HG03571 (cell line): Measurements from ENCODE around the gene LMBR1L.
A peak's percentile ranks its signal among the peaks of the same experiment; 100 is the strongest.
"Not testable (repeated sequence)": the region's sequence is repeated elsewhere in the genome, so short reads cannot be mapped to it uniquely, and the experiment has no call there.

Source experiments
- ATAC-seq: cut with Tn5 transposase; IDR thresholded peaks from one replicate; pipeline ENCODE4 v1.9.1; 2021; ENCODE audit not compliant: unreplicated experiment

Gene LMBR1L

GRCh38 chr12:49088150-49088931, 22.3 kb downstream of the LMBR1L start:
- peak; percentile 76 for ATAC-seq

- ATAC-seq, result no peak
These were observed 24.5 kb downstream of the LMBR1L start for GRCh38 chr12:49086116-49086515.

DNA sequence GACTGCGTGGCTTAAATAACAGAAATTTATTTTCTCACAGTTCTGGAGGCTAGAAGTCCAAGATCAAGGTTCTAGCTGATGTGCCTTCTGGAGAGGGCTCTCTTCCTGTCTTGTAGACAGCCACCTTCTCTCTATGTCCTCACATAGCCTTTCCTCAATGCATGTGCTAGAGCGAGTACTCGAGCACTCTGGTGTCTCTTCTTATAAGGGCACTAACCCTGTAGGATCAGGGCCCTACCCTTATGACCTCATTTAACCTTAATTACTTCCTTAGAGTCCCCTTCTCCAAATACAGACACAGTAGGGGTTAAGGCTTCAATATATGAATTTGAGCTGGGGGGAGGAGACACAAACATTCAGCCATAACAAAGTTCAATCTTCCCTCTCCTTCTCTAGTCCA, 26.2 kb downstream of the LMBR1L start:
- ATAC-seq, result no peak

DNA sequence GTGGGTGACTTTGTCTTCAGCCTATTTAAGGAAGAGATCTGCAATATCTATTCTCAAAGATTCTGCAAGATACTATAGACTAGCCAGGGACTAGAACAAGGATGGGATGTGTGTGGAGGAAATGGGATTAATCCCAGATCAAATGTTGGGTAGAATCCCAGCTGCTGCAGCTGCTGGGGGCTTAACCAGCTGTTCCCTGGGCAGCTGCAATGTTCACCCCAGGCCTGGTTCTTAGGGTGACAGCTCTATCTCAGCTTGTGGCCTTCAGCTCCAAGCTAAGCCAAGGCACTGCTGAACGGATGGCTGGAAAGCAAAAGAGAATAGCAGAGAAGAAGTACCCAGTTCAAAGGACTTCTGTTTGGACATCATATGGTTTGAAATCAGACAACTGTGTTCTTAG, 30.9 kb downstream of the LMBR1L start:
- no peak for ATAC-seq

DNA sequence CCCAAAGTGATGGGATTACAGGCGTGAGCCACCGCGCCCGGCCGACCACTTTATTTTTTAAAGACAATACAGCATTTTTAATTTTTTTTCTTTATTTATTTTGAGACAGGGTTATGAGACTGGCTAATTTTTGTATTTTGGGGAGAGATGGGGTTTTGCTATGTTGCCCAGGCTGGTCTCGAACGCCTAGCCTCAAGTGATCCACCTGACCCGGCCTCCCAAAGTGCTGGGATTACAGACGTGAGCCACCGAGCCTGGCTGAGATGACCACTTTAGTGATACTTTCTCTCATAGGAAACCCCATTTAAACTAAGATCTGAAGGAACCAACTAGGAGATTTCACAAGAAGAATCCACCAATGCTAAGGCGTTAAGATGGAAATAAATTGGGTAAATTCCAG, 39.7 kb downstream of the LMBR1L start:
- ATAC-seq, result no peak

- peak; percentile 97 for ATAC-seq
These were observed 40.9 kb downstream of the LMBR1L start, which contains the start of gene RHEBL1 for GRCh38 chr12:49069507-49070346. Gene RHEBL1, minus strand, starts transcription at chr12:49069979. Its CDS starts 194 bp downstream, at chr12:49069785.

DNA sequence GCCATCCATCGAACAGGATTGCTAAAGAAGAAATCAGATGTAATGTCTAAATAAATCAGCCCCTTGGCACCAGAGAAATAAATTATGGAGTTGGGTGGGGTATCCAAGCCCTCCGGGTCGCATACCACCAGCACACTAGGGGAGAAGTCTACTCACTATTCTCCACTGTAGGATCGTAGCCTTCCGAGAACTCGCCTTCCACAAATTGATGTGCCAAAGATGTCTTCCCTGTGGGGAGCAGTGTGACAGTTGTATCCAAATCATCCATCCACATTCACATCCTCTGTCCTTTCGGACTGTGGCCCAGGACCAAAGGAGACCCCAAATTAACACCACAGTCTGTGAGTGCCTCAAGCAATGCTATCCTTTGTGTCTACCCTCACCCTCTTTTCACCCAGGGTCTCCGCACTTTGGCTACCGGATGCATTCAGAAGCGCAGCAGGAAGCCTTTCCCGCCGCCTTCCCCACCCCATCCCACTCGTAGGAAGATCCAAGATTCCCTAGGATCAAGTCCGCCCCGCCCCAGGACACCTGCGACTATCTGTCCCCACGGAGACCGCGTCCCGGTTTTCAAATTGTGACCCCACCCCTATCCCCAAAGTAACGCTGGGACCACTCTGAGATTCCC, 41.7 kb downstream of the LMBR1L start:
- no peak for ATAC-seq

DNA sequence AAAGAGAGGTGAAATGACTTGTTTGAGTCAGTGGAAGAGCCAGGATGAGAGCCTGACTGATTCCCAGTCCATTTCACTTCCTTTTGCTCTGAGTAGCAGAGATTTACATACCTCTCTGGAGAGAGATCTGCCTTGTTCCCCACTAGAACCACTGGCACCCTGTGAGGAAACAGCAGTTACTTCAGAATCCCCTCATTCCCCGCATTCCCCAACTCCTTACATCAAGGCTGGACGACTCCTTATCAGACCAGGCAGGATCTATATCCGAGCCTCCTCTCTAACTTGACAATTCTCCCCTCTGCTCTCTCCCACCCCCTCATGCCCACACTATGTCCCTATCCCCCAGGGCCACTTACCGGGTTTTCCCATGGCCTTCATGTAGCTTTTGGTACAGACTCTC, 44.5 kb downstream of the LMBR1L start:
- ATAC-seq, result no peak

GRCh38 chr12:49064767-49065152, 45.9 kb downstream of the LMBR1L start:
- no peak for ATAC-seq

DNA sequence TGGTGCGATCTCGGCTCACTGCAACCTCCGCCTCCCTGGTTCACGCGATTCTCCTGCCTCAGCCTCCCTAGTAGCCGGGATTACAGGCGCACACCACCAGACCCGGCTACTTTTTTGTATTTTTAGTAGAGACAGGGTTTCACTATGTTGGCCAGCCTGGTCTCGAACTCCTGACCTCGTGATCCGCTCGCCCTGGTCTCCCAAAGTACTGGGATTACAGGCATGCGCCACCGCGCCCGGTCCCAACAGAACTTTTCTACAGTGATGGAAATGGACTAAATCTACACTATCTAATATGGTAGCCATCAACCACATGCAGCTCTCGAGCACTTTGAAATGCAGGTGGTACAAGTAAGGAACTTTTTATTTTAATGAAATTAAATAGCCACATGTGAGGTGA, 48.7 kb downstream of the LMBR1L start:
- ATAC-seq, result not testable (repeated sequence)

DNA sequence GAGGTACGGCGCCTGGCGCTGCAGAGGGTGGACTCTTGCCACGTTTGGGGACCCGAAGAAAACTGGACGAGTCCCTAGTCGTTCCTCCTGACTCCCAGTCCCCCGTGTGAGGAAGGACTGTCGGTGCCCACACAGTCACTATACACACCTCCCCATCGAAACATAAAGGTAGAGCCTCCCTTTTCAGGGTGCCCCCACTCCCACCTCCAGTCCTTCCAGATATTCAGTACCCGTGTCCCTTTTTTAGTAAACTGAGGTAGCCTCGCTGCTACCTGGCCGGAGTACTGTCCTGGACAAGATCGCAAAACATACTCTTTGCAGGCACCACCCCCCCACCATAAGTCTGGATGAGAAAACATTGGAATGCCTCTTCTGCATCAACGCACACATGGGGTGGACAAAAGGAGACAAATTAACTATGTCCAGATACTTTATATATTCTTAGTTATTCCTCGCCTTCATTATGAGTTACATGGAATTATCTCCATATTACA, 49.4 kb downstream of the LMBR1L start:
- ATAC-seq, result no peak

DNA sequence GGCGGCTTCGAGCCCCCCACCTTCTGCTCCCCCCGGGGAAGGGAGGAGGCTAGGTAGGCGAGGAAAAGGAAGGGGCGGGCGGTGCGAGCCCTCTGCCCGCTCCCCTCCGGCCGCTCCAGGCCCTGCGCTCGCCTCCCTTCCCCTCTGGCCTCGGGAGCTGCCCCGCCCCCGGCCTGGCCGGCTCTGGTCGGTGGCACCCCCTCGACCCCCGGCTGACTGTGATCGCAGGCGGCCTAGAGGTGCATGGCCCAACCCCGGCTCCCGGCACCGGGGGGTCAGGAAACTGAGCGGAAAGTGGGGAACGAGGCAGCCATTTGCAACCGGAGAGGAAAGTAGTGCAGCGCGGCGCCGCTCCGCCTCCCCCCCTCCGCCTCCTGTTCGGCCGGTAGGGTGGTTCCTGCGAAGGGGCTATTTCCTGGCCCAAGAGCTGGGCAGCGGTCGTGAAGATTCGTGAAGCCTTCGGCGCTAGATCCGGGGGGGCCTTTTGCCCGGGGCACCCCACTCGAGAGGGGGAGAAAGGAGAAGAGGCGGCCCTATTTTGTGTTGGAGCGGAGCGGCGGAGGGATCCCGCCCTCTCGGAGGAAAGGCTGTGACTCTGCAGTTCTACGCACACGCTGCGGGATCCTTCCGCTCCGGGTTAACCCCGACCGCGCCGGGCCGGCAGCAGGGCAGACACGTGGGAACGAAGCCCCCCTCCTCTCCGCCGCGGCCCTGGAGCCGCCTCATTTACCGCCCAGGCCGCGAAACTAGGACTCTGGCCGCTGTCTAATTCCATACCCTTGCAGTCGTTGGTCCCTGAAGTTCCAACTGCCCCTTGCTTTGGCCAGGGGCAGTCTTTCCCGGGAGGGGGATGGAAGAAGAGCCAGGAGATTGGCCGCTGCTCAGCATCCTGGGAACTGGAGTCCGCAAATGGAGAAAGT, 50.1 kb downstream of the LMBR1L start, which contains the start of gene KMT2D:
KMT2D (minus strand) TSS at position 558 of the 920 bp plus-strand sequence. CDS start 5,470 bp downstream, outside the sequence.
- peak; percentile 45 for ATAC-seq

DNA sequence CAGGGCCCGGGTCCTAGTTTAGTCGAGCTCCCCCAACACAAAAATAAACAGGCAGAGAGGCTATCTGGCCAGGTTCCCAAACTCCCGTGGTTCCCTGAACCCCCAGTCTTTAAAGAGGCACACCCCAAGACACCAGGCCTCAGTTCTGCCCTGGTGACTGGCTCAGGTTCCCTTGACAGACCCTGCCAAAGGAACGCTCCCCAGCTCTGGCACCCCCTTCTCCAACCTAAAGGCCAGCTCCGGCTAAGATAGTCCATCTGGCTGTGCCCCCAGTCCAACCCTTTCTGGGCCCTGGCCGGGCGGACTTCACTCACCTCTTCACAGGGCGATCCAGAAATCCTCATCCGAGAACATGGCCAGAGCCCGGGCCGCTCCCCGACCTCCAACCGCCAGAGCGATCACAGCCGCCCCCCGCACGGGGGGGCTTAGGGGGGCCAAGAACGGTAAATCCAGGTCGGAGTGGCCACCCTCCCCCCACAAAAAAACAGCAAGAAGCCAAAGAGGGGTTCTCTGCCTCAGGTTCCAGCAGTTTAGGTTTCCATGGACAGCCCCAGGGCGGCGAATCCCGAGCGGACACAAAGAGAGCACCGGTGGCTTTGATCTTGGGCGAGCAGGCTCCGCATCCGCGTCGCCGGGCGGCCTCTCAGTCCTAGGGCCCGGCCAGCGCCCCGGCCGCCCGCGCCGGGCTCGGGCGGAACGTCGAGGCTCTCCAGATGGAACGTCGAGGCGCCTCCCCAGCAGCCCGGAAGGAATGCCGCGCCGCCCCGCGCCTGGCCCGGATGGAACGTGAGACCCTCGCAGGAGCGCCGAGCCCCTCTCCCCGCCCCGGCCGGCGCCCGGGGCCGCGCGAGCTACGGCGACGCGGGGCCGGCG, 51.1 kb downstream of the LMBR1L start:
- peak; percentile 17 for ATAC-seq

GRCh38 chr12:49059045-49059298, 51.7 kb downstream of the LMBR1L start:
- no peak for ATAC-seq

GRCh38 chr12:49058366-49059044, 52.1 kb downstream of the LMBR1L start:
- ATAC-seq, result no peak

DNA sequence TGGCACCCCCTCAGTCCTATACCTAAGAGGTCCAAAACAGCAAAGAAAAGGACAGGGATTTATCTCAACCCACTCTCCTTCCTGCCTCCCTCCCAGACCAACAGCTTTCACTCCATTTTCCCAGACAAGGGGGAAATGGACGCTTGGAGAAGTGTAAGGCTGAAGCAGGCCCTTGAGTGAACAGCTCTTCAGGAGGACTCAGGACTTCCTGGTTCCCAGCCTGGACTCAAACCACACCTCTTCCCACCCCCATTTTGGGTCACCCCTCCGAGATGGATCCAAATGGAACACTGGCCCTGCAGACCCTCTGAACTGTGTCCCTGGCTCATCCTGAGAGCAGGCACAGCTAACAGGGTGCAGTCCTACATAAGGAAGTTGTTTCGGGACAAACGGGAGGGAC, 52.8 kb downstream of the LMBR1L start:
- ATAC-seq, result no peak

DNA sequence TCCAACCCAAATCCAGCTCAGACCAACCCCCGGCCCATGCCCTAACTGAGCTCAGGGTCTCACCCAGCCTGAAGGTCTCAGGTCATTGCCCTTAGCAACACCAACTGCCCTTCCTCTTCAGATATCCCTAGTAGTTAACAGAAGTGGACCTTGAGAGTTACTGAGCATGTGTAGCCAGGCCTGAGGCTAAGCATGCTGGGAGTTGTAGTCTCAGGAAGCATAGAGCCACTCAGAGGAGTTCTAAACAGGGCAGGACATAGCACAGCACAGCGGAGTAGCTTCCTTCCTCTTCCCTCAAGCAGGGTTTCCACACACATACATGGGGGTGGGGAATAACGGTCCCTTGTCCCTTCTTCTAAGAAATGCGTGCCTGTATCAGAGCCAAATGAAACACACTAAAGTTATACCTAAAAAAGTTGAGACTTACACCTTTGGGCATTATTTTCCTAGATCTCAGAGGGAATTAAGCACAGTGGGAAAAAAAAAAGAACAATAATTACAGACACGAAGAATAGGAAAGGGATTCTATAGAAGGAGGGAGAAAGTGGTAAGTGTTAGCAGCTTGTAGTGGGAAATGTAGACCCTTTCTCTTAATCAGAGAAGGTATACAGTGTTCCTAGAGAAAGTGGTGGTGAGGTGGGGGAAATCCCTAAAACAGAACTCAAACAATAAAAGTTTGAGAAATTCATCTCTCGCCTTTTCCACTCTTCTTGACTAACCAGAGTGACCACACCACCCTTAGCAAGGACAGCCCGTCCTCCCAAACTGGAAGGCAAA, 54.5 kb downstream of the LMBR1L start:
- peak; percentile 53 for ATAC-seq

DNA sequence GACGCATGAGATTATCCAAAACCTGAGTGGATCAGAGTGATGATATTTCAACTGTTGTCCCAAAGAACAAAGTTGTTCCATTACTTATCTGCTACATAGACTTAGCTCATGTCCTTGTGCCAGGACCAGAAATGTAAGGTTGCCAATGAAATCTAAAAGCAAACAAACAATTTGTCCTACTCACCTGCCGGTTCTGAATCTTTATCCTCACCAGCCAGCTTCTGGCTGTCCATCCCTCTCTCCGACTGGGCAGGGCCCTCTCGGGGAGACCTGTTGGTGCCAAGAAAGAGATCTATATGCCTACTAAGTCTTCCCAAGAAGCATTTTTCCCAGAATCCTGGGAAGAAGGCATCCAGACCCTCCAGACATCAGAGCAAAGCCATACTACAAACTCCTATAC, 55.6 kb downstream of the LMBR1L start:
- ATAC-seq, result no peak
